ENCODE results near the gene LIMD2.

LIMD2 gene

GRCh38 chr17:63705657-63706056 is 5.7 kb upstream of the LIMD2 start:
- H3K4me3 ChIP-seq (ENCODE audit: low read depth, low read length): no peak overlapping the region
- DNase-seq (ENCODE audit: low read depth): no peak
- no peak for TF ChIP-seq CTCF (conservative IDR thresholded peaks at IDR 0.05; ENCODE audit: low read depth, low read length)

GRCh38 chr17:63704836-63705235 is 4.9 kb upstream of the LIMD2 start:
- no peak overlapping the region for H3K4me3 ChIP-seq (ENCODE audit: low read depth, low read length)
- DNase-seq (ENCODE audit: low read depth): no peak
- TF ChIP-seq CTCF (conservative IDR thresholded peaks at IDR 0.05; ENCODE audit: low read depth, low read length): no peak

- DNase-seq (ENCODE audit: low read depth): no peak
- TF ChIP-seq CTCF (conservative IDR thresholded peaks at IDR 0.05; ENCODE audit: low read depth, low read length): no peak
- no peak overlapping the region for H3K4me3 ChIP-seq (ENCODE audit: low read depth, low read length)
These were observed 4.3 kb upstream of the LIMD2 start for GRCh38 chr17:63704259-63704576.

DNA sequence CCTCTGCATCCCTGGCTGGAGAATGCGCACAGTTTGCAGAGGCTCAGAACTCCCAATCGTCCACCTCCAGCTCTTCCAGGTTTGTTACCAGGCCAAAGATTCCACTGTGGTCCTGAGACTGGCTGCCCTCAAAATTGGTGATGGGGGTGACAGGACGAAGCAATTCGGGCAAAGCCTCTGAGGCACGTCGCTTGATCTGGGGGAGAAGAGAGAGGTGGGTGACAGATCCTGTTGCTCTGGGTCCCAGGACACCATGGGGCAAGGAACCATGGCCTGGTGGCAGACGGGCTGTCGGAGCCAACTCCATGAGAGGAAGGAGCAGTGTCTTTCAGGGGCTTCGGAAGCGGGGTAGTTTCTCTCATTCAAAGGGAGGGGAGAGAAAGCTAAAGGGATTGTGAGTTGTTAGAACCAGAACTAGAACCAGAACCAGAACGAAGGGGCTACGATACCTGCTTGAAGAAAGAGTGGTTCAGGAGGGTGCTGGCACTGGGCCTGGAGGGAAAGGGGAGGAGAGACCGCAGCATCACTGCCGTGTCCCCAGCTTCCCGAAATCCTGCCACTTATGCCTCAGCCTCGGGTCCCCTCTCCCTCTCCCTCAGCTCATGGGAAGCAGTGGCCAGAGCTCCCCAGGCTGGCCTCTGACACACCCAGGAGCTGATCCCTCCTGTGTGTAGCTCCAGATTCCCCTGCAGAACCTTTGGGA is 3.8 kb upstream of the LIMD2 start:
- H3K4me3 ChIP-seq (ENCODE audit: low read depth, low read length): no peak overlapping the region
- no peak for DNase-seq (ENCODE audit: low read depth)
- TF ChIP-seq CTCF (conservative IDR thresholded peaks at IDR 0.05; ENCODE audit: low read depth, low read length): no peak

GRCh38 chr17:63703029-63703428 is 3.1 kb upstream of the LIMD2 start:
- DNase-seq (ENCODE audit: low read depth): no peak

DNA sequence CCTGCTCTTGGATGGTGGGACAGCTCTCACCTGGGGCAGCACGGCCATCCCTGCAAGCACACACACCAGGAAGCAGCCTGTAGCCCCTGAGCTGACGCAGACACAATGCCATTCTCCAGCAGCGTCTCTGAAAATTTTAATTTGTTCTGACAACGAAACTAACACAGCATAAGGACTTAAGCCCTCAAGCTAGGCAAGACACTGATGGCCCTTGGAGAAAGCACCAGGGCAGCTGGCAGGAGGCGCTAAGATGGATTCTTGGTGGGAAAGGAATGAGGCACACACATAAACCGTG is 2.7 kb upstream of the LIMD2 start:
- H3K4me3 ChIP-seq (ENCODE audit: low read depth, low read length): no peak overlapping the region
- DNase-seq (ENCODE audit: low read depth): no peak
- no peak for TF ChIP-seq CTCF (conservative IDR thresholded peaks at IDR 0.05; ENCODE audit: low read depth, low read length)

More at GRCh38 chr17:63703029-63703428, 3.1 kb upstream of the LIMD2 start:
- TF ChIP-seq CTCF (conservative IDR thresholded peaks at IDR 0.05; ENCODE audit: low read depth, low read length): no peak
- H3K4me3 ChIP-seq (ENCODE audit: low read depth, low read length): no peak overlapping the region

DNA sequence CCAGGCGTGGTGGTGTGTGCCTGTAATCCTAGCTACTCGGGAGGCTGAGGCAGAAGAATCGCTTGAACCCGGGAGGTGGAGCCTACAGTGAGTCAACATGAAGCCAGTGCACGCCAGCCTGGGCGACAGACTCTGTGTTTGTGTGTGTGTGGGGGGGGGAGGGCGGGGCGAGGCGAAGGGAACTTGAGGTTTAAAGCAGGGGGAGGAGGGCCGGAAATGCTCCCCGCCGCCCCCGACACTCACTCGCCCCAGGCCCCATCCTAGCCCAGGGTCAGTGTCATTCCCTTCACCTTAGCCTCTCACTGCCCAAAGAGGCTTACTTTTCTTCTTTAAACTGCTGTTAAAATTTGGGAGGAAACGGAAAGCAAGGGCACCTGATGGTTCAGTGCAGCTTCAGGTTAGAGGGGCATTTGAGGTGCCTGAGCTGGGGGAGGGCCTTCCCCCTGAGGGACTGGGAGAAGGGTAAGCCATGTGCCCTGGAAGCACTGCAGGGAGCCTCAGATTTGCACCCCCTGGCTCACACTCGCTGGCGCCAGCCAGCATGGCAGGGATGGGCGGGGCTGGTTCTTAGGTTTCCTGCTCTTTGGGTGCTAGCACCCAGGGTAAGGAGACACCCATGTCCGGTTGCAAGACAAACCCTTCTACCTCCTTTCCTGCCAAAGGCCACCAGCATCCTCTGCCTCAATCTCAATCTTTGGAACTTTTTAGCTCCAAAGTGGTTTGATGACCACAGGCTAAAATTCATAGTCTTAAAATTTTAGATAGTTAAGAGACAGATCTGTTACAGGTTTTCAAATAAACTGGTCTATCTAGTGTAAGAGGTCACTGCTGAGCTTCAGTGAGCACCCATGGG is 2.2 kb upstream of the LIMD2 start:
- no peak for DNase-seq (ENCODE audit: low read depth)
- TF ChIP-seq CTCF (conservative IDR thresholded peaks at IDR 0.05; ENCODE audit: low read depth, low read length): no peak

More for the DNA sequence above, 2.2 kb upstream of the LIMD2 start:
- H3K4me3 ChIP-seq (ENCODE audit: low read depth, low read length): no peak overlapping the region
